HepG2 (cell line): ENCODE data around the gene PADI4.

Experiments used
- CCAR2 ChIP-seq: fragments of 200-400 bp; formaldehyde crosslinking; optimal IDR thresholded peaks from 2 replicates; pipeline ENCODE3; 2018; ENCODE audit warnings: low read depth, mild to moderate bottlenecking, low read length, moderate library complexity
- MAX ChIP-seq: IDR thresholded peaks from 2 replicates; pipeline ENCODE4 v1.6.1; 2012; ENCODE audit warnings: inconsistent platforms
- SRY ChIP-seq: sonication (generic); formaldehyde crosslinking; IDR thresholded peaks from 2 replicates; pipeline ENCODE4 v1.8.0; 2022; ENCODE audit warnings: mild to moderate bottlenecking, missing genetic modification reagents
- TF ChIP-seq, protein P1 (sequence below), 2 experiments: sonication (generic) in 1 of 2; formaldehyde crosslinking in 1 of 2; IDR thresholded peaks; 2 replicates each; pipeline versions ENCODE4 v1.5.1 to v1.6.1; 2011 to 2020; ENCODE audit warnings: borderline replicate concordance in 1 of 2, low read depth in 1 of 2, low read length in 1 of 2, mild to moderate bottlenecking in 1 of 2, missing genetic modification reagents in 1 of 2, moderate library complexity in 1 of 2

GRCh38 chr1:17304826-17305175 is 3.2 kb upstream of the PADI4 start:
- TF ChIP-seq CCAR2, result no peak
- TF ChIP-seq, protein P1, sequence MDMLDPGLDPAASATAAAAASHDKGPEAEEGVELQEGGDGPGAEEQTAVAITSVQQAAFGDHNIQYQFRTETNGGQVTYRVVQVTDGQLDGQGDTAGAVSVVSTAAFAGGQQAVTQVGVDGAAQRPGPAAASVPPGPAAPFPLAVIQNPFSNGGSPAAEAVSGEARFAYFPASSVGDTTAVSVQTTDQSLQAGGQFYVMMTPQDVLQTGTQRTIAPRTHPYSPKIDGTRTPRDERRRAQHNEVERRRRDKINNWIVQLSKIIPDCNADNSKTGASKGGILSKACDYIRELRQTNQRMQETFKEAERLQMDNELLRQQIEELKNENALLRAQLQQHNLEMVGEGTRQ (IDR thresholded peaks at IDR 0.05; ENCODE audit: low read depth, low read length), result no peak
- TF ChIP-seq, protein P1 (CRISPR knock-in tag; IDR thresholded peaks at IDR 0.05; ENCODE audit: borderline replicate concordance), result no peak
- TF ChIP-seq SRY (CRISPR knock-in tag), result no peak
- TF ChIP-seq MAX, result no peak
